Measurements from ENCODE around the gene CCT6A. TPM values are rescaled to one million over a fixed set of nuclear protein-coding genes. Genes with fewer than 3 reads are reported as not detected.
"Not testable (repeated sequence)": the region's sequence is repeated elsewhere in the genome, so short reads cannot be mapped to it uniquely, and the experiment has no call there.

Gene CCT6A
- total RNA-seq, 2 donors from 2014 or later, result 74.5 to 75.8 TPM

GRCh38 chr7:56028942-56029630 lies 22.5 kb upstream of the CCT6A start:
- 60 to 62% methylated on average over 9 of the region's 9 CpGs for WGBS, 2 donors
- no peak overlapping the region for H3K4me3 ChIP-seq
- H3K4me1 ChIP-seq, result peaks cover 17% of the 10 kb centered on the region
- DNase-seq, result no peak
- H3K27me3 ChIP-seq, result no peaks in the 10 kb centered on the region
- ATAC-seq, result no peak
- H3K36me3 ChIP-seq (replicated peaks in 1 of 2; ENCODE audit: insufficient read depth in 1 of 2, low read depth in 2 of 2), result peaks cover 0 to 2% of the 10 kb centered on the region in 2 donors
- no peaks in the 10 kb centered on the region for H3K9me3 ChIP-seq
- no peak for TF ChIP-seq CTCF (IDR thresholded peaks at IDR 0.05)
- no peak for TF ChIP-seq POLR2A (IDR thresholded peaks at IDR 0.05)
- intact Hi-C loops (cut with DNase I), result no loop called here
- H3K27ac ChIP-seq, result peak overlapping the region in 1 of 4 donors; percentile 8

- no peaks in the 10 kb centered on the region for H3K27me3 ChIP-seq
- H3K4me3 ChIP-seq, result no peak overlapping the region
- ATAC-seq (no peak), DNase-seq (no peak)
- H3K4me1 ChIP-seq, result peaks cover 17% of the 10 kb centered on the region
- H3K27ac ChIP-seq, result no peak overlapping the region
- H3K36me3 ChIP-seq (replicated peaks in 1 of 2; ENCODE audit: insufficient read depth in 1 of 2, low read depth in 2 of 2), result peaks cover 0 to 2% of the 10 kb centered on the region in 2 donors
- 91 to 93% methylated on average over 8 of the region's 8 CpGs for WGBS, 2 donors
- intact Hi-C loops (cut with DNase I), result no loop called here
- TF ChIP-seq CTCF (IDR thresholded peaks at IDR 0.05) (no peak), POLR2A (IDR thresholded peaks at IDR 0.05) (no peak)
- no peaks in the 10 kb centered on the region for H3K9me3 ChIP-seq
These were observed 21.2 kb upstream of the CCT6A start for GRCh38 chr7:56030340-56030739.

GRCh38 chr7:56031556-56031955 lies 20.0 kb upstream of the CCT6A start:
- peaks cover 17% of the 10 kb centered on the region for H3K4me1 ChIP-seq
- ATAC-seq; intact Hi-C loops (cut with DNase I); H3K27ac ChIP-seq; DNase-seq; H3K36me3 ChIP-seq (replicated peaks in 1 of 2; ENCODE audit: insufficient read depth in 1 of 2, low read depth in 2 of 2); H3K9me3 ChIP-seq; H3K27me3 ChIP-seq; H3K4me3 ChIP-seq: not testable (repeated sequence)
- WGBS, 2 donors, result 75 to 77% methylated on average over 8 of the region's 8 CpGs

GRCh38 chr7:56032578-56032977 lies 19.0 kb upstream of the CCT6A start:
- DNase-seq; H3K27ac ChIP-seq; H3K27me3 ChIP-seq; H3K4me3 ChIP-seq; ATAC-seq; H3K9me3 ChIP-seq; intact Hi-C loops (cut with DNase I); H3K36me3 ChIP-seq (replicated peaks in 1 of 2; ENCODE audit: insufficient read depth in 1 of 2, low read depth in 2 of 2): not testable (repeated sequence)
- 91 to 98% methylated on average over 7 of the region's 7 CpGs for WGBS, 2 donors
- H3K4me1 ChIP-seq, result peaks cover 17% of the 10 kb centered on the region

GRCh38 chr7:56033671-56034432 lies 17.7 kb upstream of the CCT6A start:
- ATAC-seq, result peak; percentile 82
- peak overlapping the region in 3 of 4 donors; percentile 25 to 69 (median 53) for H3K27ac ChIP-seq
- TF ChIP-seq POLR2A (IDR thresholded peaks at IDR 0.05), result peak in 1 of 3 donors; percentile 22
- TF ChIP-seq CTCF (IDR thresholded peaks at IDR 0.05), result peak in 4 of 7 experiments; percentile 20 to 44 (median 38)
- H3K36me3 ChIP-seq (replicated peaks in 1 of 2; ENCODE audit: insufficient read depth in 1 of 2, low read depth in 2 of 2), result peaks cover 0 to 2% of the 10 kb centered on the region in 2 donors
- peak; percentile 41 to 62 (median 47) for DNase-seq
- H3K4me3 ChIP-seq, result peak overlapping the region; percentile 17 to 74
- H3K9me3 ChIP-seq, result no peaks in the 10 kb centered on the region
- 0% methylated on average over 21 to 27 of the region's 27 CpGs for WGBS, 2 donors
- H3K4me1 ChIP-seq, result peaks cover 15% of the 10 kb centered on the region
- intact Hi-C loops (cut with DNase I), result no loop called here
- no peaks in the 10 kb centered on the region for H3K27me3 ChIP-seq

All from body of pancreas (tissue), 4 donors.